22Rv1 (cell line): ENCODE data around the gene SLC25A28.

Experiments
- H3K27ac ChIP-seq: fragments of 450-650 bp; 2 replicates; pipeline ENCODE4 v1.5.1; 2017
- ZFX ChIP-seq: fragments of 450-650 bp; IDR thresholded peaks from 2 replicates; pipeline ENCODE4 v1.6.1; 2017; ENCODE audit warnings: antibody characterized with exemption, borderline replicate concordance
- TF ChIP-seq, protein P1 (sequence below): fragments of 450-650 bp; IDR thresholded peaks from 2 replicates; pipeline ENCODE4 v1.5.1; 2017; ENCODE audit warnings: mild to moderate bottlenecking

The SLC25A28 gene

DNA sequence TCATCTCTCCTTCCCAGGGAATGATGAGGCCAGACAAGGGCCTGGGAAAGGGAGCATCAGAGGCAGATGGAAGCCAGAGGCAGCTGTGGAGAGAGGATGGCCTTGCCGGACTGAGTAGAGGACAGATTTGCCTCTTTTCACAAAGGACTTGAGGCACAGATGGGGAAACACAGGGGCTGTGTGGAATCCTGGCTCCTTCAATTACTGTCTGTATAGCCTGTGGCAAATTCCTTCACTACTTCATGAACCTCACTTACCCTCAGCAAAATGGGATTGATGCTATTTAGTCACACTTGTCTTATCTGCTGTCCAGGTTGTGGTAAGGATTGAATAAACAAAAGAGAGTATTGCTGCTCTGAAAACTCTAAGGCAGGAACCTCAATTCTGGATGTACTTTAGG lies 40.3 kb downstream of the SLC25A28 start:
- no peak for TF ChIP-seq ZFX
- TF ChIP-seq, protein P1, sequence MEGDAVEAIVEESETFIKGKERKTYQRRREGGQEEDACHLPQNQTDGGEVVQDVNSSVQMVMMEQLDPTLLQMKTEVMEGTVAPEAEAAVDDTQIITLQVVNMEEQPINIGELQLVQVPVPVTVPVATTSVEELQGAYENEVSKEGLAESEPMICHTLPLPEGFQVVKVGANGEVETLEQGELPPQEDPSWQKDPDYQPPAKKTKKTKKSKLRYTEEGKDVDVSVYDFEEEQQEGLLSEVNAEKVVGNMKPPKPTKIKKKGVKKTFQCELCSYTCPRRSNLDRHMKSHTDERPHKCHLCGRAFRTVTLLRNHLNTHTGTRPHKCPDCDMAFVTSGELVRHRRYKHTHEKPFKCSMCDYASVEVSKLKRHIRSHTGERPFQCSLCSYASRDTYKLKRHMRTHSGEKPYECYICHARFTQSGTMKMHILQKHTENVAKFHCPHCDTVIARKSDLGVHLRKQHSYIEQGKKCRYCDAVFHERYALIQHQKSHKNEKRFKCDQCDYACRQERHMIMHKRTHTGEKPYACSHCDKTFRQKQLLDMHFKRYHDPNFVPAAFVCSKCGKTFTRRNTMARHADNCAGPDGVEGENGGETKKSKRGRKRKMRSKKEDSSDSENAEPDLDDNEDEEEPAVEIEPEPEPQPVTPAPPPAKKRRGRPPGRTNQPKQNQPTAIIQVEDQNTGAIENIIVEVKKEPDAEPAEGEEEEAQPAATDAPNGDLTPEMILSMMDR = no peak
- H3K27ac ChIP-seq = no peak overlapping the region

DNA sequence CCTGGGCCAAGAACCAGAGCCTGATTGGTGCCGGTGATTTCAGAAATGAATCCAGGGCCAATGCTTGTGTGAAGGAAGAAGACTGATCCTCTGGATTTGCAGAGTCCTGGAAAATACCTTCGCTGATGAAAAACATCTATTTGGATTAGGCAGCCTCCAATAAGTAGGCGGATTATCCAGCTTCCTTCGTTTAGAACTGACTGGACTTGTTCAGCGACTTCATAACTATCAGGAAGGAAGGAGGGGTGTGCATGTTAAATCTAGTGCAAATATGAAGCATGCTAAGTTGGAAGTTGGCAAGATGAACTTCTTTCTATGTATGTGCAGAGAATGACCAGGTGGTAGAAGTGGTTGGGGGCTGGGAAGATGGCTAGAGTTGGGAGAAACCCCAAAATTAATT lies 46.4 kb downstream of the SLC25A28 start:
- TF ChIP-seq ZFX = no peak
- TF ChIP-seq, protein P1 = no peak
- no peak overlapping the region for H3K27ac ChIP-seq

DNA sequence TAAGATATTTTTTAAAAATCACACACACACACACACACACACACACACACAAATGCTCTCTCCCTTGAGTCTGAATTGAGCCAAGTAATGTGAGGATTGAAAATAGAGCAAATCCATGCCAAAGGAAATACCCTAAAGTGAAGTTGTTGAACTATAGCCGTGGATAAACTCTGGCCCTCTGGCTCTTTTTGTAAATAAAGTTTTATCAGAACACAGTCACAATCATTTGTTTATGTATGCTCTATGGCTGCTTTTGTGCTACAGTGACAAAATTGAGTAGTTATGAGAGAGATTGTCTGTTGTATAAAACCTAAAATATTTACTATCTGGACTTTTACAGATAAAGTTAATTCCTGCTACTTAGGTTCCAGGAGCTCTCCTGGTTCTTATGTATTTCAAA lies 48.4 kb downstream of the SLC25A28 start:
- no peak overlapping the region for H3K27ac ChIP-seq

DNA sequence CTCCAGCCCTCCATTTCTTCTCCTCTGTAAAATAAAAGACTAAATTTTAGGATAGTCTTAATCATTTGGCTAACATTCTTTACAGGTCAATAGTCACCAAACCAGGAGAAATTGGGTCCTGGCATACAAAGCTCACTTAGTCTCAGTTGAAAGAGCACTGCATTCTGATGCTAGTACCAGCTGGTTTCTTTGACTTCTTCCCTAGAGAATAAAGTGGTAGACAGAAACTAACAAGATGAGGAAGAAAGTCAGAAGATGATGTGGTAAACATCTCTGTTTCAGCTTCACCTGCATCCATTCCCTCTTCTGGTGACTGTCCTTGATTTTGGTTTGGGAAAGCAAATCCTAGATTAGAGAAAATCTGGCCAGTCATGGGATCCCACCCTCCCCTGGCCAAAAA lies 50.3 kb downstream of the SLC25A28 start:
- TF ChIP-seq ZFX = no peak
- TF ChIP-seq, protein P1 = no peak
- no peak overlapping the region for H3K27ac ChIP-seq

More for the DNA sequence above, 48.4 kb downstream of the SLC25A28 start:
- TF ChIP-seq, protein P1 = no peak
- TF ChIP-seq ZFX = no peak

DNA sequence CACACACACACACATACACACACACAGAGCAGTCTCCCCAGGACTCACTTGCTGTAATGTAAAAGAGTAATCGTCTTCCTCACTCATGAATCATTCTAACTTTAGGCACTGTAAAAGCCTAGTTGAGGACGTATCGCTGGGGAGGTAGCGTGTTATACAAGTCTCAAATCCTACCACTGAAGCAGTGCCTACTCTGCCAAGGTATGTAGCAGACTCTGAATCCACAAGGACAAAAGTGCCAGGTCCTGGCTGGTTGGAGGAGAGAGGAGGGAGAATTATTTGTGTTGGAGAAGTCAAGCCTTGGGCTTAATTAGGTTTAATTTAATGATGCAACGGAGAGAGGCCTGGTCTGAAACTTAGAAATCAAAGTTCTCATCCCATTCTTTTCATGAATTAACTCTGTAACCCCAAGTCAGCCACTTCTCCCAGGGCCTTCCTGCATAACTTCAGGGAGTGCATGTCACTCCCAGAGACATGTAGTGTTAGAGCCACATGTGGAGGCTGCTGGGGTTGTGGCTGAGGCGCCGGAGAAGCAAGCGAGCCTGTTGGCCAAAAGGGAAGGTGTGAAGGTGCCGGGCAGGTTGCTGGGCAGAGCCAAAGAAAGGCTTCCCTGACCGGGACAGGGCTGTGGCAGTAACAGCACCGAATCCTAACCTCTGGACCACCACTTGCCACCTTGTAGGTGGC lies 50.8 kb downstream of the SLC25A28 start:
- TF ChIP-seq, protein P1 = no peak
- TF ChIP-seq ZFX = no peak

DNA sequence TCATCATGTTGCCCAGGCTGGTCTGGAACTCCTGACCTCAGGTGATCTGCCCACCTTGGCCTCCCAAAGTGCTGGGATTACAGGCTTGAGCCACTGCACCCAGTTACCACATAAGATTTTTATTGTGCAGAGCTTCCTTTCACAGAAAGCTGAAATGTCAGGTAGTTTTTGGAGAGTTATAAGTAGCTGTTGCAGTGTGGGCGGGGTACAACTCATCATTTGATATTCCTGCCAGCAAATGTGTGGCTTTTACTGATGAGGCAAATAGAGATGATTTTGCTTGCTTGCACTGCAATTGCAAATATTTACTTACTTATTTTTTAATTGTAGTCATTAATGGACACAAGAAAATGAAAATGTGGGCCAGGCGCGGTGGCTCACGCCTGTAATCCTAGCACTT lies 55.1 kb downstream of the SLC25A28 start:
- H3K27ac ChIP-seq = no peak overlapping the region
- no peak for TF ChIP-seq ZFX
- TF ChIP-seq, protein P1 = no peak

More for the DNA sequence above, 50.8 kb downstream of the SLC25A28 start:
- no peak overlapping the region for H3K27ac ChIP-seq

DNA sequence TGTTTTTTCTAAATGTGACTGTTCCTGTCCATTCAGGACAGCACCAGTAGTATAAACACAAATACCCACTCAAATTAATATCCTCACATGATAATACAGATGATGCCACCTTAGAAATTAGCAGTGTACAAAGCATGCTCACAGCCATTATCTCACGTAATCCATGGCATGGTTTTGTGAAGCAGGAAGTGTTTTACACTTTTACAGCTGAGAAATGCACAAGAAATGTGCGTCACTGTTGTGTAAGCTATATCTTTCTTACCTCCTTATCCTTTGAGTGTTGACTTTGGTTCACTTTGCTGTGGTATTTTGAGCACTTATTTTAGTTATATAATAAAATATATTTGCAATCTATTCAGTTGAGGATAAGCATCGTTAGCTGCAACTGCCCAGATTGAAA lies 55.9 kb downstream of the SLC25A28 start:
- no peak for TF ChIP-seq ZFX
- TF ChIP-seq, protein P1 = no peak
- H3K27ac ChIP-seq = no peak overlapping the region
